Hepatocyte (in vitro differentiated cells): Measurements from ENCODE around the gene NADK2.

Source experiments
- EZH2 ChIP-seq: fragments of 200-600 bp; sonication (generic); IDR thresholded peaks from 2 replicates; pipeline ENCODE4 v1.6.1; 2016; ENCODE audit warnings: antibody characterized with exemption, mild to moderate bottlenecking, borderline replicate concordance
- EZH2phosphoT487 ChIP-seq: fragments of 200-600 bp; sonication (generic); IDR thresholded peaks from one replicate; pipeline ENCODE4 v1.6.1; 2018; ENCODE audit warnings: antibody characterized with exemption, mild to moderate bottlenecking, low read depth, moderate library complexity; ENCODE audit not compliant: unreplicated experiment, severe bottlenecking
- TF ChIP-seq, protein P1 (sequence below): fragments of 200-600 bp; sonication (generic); IDR thresholded peaks from 2 replicates; pipeline ENCODE4 v1.5.1; 2016; ENCODE audit warnings: antibody characterized with exemption, mild to moderate bottlenecking; ENCODE audit not compliant: poor library complexity

- no peak for TF ChIP-seq EZH2phosphoT487
- TF ChIP-seq, protein P1, sequence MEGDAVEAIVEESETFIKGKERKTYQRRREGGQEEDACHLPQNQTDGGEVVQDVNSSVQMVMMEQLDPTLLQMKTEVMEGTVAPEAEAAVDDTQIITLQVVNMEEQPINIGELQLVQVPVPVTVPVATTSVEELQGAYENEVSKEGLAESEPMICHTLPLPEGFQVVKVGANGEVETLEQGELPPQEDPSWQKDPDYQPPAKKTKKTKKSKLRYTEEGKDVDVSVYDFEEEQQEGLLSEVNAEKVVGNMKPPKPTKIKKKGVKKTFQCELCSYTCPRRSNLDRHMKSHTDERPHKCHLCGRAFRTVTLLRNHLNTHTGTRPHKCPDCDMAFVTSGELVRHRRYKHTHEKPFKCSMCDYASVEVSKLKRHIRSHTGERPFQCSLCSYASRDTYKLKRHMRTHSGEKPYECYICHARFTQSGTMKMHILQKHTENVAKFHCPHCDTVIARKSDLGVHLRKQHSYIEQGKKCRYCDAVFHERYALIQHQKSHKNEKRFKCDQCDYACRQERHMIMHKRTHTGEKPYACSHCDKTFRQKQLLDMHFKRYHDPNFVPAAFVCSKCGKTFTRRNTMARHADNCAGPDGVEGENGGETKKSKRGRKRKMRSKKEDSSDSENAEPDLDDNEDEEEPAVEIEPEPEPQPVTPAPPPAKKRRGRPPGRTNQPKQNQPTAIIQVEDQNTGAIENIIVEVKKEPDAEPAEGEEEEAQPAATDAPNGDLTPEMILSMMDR = peak; percentile 66
- no peak for TF ChIP-seq EZH2
Measured at GRCh38 chr5:36177715-36178523, 63.8 kb downstream of the NADK2 start.
